HG03354 (cell line): Measurements from ENCODE around the gene ADAM12.
"Not testable (repeated sequence)": the region's sequence is repeated elsewhere in the genome, so short reads cannot be mapped to it uniquely, and the experiment has no call there.

Experiments used
- ATAC-seq: cut with Tn5 transposase; IDR thresholded peaks from one replicate; pipeline ENCODE4 v1.9.1; 2021; ENCODE audit warnings: mild to moderate bottlenecking; ENCODE audit not compliant: unreplicated experiment, poor library complexity, severe bottlenecking

ADAM12 gene

DNA sequence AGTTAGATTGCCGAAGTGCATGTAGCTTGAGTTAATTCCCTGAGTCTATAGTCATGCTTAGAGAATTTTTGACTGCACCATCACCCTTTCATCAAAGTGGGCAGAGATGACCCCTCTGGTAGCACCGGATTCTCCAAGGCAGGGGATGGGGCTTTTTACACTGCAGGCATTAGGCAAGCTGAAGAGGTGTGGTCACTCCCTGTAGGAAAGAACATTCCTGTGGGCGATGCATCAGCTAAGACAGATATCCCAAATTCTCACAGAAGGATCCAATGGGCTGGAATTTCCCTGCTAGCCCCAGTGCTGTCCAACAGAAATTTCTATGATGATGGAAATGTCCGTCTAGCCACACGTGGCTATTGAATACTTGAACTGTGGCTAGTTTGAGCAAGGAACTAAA lies 118.2 kb downstream of the ADAM12 start:
- no peak for ATAC-seq

DNA sequence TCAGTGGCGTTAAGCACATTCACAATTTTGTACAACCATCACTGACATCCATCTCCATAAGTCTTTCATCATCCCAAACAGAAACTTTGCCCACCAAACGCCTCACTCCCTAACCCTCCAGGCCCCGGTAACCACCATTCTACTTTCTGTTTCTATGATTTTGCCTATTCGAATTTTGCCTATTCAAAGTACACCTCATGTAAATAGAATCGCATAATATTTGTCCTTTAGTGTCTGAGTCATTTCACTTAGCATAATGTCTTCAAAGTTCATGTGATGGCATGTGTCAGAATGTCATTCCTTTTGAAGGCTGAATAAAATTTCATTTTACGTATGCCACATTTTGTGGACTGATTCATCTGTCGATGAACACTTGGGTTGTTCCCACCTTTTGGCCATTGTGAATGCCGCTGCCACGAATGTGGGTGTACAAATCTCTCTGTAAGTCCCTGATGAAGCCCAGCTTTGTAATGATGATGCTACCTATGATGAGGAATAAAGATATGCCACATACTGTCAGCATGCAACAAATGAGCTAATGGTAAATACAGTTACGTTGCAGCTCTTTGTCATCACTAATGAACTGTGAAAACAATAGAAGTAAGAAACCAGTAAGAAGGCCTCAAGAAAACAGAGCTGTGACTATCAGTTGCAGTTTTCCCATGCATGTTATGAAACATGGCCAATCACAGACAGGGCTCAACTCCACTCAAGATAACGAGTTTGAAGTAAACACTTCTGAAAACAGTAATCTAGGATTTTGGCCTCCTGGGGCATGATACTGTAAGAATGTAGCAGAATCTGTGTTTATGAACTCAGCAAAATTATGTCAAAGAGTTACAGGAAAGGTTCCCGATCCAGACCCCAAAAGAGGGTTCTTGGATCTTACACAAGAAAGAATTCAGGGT lies 120.0 kb downstream of the ADAM12 start:
- ATAC-seq = no peak

DNA sequence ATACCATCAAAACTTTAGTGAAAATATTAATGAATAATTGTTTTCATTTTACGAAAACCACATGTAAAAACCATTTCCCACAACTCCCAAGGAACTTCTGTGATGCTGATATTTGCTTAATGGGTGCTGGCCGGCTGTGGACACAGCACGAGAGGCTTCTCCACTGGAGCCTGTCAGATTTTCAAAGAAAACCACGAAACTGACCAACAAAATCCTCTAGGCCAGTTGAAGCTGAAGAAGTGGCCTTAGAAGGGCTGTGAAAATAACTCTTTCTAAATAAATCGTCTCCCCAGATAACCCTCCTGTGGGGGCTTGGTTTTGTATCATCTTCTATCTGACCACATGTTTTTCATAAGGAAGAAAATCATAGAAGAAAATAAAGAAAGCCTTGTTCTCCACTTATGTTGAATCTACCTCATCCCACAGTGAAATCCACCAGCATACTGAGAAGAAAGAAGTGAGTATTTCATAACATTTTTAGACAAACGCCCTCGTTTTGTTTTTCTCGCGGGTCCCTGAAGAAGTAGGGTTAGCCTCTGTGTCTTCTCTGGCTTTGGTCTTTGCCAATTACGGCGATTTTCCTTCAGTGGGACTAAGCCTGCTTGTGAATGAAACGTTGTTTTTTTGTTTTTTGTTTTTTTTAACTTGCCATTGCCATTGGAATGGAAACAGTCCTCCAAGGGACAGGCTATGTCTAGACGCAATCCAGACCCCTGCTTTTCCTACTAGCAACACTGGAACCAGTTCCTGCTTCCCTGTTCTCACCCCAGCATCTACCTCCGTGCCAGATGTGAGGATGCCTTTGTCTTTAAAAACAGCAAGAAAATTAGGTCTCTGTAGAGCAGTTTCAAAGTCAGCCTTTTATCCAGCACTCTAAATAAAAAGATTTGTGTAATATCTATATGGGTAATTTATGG lies 123.9 kb downstream of the ADAM12 start:
- no peak for ATAC-seq

DNA sequence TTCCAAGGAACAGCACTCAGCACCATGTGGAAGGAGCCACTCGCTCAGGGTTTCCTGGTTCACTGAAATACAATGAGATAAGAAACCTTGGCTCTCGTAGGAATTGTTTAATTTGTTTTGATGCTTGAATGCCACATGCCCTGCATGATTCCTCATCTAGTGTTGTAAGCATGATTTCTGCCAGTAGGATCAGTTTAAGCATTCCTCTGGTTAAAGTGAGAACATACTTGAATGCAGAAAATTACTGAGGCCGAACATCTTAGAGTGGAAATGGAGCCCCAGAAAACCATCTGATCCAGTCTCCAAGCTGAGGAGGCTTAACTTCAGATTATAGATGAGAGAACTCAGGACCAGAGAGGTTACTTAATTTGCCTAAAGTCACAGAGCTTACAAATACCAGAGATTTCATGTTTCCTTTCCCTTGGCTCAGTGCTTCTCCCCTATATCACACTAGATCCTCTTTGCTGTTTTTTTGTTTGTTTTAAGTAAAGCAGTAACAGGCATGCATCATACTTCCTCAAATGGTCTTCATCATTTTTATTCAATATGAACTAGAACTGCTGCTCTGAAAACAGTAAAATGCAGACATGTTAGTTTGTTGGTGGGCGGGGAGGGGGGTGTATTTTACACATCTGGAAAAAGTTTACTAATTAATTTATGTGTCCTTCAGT lies 125.1 kb downstream of the ADAM12 start:
- no peak for ATAC-seq

DNA sequence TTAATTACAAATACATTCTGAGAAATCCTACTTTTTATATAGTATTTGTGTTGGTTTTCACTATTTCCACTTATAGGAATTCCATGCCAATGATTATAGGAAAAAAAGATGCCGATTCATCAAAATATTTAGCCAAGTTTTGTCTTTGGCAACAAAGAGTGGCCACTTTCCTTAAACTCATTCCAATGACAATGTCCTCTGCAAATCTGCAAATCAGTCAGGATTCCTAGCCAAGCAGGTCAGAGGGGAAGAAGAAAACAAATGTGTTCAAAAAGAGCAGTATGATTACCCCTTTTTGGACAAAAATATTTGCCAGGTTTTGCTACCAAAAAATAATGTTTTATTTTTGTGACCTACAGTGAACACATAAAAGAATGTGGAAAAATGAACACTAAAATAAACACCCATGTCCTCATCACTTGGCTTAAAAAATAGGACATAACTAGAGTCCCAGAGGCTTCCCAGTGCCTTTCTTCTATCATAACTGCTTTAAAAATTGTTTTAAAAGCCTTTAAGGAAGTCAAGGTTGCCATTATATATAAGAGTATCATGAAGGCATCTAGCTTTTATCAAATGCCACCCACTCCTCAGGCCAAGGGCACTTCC lies 125.9 kb downstream of the ADAM12 start:
- ATAC-seq = no peak

DNA sequence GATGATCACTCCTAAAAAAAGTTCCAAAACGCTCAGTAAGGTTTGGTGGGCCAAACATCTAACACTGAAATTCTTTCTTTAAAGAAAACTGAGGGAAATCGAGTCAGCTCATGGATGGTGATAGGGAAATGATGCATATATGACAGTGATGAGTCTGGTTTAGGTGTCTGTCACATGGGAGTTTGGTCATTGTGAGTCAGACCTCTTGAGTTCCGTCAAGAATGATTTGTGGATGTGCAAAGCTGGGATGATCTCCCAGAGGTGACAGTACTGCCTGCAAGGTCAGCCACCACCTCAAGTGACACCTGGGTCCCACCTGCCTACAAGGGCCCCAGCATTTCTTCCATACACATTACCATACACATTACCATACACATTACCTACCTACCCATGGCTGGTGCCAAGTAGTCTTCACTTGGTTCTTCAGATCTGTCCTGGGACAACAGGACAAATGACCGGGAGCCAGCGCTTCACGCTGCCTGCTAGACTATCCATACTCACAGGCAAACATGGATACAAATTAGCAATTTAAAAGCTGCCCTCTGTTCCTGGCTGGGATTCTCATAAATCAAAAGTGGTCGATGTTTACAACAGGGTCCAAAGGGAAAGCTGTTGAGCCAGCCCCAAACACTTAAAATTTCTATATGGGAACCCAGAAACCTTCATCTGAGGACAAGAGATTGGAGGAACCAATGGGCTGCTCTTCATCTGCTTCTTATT lies 128.4 kb downstream of the ADAM12 start:
- no peak for ATAC-seq

DNA sequence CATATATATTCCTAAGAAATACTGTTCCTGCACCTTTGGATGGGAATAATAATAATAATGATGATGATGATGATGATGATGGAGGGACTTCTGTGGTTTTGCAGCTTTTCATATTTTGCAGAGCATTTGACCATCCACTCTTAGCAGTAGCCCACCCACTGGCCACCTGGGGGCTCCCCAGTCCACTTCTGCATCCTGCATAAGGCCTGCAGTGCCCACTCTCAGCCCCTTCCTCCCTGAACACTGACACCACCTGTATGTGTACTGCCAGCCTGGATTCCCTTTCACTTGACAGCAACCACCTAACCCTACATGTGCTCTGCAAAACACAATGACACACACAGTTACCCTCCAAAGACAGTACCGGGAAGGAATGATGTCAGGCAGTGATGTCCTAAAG lies 131.4 kb downstream of the ADAM12 start:
- ATAC-seq = no peak

DNA sequence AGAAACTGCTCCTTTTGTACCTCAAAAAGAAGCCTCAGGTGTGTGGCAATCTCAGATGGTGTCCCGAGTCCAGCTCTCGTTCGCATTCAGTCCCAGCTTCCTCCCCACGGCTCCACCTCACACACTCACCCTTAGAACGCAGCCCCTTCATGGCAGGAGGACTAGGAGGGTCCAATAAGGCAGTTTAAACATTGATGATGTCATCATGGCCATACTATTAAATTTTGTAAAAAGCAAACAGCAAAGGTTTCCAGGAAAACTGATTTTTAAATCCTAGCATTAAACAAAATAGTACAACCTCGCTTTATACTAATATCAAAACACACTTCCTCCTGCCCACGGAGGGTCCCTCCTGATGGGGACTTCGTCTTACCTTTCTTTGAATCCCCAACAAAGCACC lies 133.0 kb downstream of the ADAM12 start:
- no peak for ATAC-seq

DNA sequence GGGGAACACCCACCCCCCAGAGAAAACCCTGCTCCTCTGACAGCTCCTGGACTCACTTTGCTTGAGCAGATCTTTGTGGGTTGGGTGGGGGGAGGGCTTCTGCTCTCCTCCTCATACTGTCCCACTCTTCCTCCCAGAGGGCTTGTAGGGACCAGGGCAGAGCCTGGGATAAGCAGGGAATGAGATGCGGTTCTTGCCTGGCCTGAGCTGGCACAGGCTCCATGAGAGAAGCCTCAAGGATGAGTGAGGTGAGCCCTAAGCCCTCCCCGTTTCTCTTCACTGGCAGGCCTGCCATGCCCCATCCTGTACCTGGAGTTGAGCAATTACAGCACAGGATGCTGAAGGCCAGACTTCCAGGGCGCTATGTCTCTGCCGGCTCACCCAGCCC lies 134.7 kb downstream of the ADAM12 start:
- ATAC-seq = no peak

DNA sequence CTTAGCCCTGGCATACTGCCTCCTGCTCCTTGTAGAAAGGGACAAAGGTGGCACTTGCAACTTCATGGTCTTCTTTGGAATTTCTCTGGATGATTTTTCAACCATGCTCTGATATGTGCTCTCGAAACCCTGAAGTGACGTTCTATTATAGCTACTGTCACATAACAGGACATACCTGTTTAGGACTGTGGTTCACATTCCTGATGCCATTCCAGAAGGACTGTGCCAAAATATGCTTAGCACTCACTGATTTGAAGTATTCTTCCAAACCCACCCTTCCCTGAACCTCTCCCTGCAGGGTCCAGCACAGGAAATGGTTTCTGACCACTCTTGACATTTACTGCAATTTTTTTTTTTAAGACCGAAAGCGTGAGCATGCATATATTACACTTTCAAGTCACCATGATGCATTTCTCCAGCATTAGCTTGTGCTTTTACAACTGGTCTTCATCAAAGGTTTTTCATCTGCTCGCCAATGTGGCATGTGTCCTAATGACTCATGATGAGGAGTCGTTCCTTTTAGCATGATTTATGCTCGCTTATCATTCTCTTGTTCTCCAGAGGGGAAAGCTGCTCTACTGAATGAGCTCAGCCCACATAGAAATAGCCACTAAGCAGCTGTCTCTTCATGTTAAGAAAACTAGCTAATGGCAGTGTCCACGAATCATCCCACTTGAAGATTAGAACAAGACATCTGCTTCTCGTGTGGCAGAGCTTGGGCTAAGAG lies 135.2 kb downstream of the ADAM12 start:
- ATAC-seq = no peak

DNA sequence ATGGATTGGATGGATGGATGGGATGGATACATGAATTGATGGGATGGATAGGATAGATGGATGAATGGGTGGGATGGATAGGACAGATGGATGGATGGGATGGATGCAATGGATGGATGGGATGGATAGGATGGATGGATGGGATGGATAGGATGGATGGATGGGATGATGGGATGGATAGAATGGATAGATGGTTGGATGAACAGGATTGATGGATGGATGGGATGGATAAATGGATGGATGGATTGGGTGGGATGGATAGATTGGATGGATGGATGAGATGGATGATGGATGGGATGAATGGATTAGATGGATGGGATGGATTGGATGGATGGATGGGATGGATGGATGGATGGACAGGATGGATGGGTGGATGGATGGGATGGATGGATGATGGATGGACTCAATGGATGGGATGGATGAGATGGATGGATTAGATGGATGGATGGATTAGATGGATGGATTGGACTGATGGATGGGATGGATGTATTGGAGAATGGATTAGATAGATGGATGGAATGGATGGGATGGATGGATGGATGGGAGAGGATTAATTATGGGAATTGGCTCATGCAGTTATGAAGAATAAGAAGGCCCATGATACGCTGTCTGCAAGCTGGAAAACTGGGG lies 136.4 kb downstream of the ADAM12 start:
- no peak for ATAC-seq

DNA sequence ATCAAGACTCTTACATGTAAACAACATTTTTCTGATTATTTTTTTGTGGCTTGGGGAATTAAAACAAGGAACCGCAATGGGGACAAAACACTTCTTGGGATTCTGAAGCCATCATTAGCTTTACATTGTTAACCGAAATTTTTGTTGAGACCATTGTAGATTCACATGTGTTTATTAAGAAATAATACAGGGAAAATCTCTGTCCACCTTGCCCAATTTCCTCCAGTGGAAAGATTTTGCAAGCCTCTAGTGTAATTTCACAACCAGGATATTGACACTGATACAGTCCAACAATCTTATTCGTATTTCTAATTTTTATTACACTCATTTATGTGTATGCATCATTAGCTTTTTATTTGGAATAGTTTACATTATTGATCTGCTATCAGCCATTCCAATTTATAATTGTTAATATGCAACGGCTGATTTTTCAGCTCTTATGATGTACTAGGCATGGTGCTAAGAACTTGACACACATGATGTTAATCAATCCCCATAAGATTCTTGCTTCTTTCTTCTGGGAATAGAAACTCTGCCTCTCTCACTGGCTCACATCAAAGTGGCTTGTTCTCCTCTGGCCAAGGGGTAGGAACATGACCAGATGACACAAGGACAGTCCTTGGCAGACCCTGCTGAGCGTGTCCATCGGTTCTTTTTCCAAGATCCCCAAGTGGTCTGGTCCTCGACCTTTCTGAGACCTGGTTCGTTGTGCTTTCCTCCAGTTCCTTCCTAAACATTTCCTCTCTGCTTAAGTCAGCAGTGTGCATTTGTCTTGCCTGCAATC lies 137.6 kb downstream of the ADAM12 start:
- no peak for ATAC-seq

DNA sequence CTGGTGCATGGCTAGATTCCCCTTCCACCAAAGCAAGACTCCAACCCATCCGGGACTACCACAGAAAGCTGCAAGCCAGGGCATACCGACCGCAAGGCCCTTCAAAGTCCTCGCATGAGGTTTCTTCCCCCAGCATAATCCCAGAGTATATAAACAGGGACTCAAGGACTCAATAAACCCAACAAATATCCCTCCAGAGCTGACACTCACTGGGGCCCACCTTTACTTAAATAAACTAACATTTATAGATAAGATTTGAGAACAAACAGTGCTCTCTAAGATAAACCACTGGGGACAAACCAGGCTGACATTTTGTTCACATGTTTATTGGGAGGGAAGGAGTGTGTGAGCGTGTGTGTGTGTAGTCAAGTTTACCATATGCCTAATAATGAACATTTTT lies 138.2 kb downstream of the ADAM12 start:
- ATAC-seq = no peak

DNA sequence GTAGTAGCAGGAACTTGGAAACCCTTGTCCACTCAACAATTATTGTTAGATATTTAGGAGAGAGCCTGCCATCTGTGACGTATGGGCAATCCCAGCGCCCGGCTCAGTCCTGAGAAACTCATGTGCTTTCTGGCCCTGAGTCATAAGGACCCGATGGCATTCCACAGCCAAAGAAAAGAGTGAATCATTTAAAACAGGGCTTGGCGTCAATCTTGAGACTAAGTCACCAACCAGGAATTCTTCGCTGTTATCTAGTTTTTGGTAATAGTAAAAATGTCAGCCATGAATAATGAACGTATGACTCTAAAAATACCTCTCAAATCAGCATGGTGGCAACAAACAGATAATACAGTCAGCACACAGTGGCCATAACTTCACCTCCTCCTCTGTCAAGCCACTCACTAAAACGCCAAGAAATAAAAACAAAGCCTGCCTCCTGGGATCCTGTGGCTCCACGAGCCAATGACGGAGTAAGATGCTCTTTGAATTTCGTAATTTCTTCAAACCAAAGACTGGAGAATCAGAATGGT lies 140.8 kb downstream of the ADAM12 start:
- ATAC-seq = no peak

DNA sequence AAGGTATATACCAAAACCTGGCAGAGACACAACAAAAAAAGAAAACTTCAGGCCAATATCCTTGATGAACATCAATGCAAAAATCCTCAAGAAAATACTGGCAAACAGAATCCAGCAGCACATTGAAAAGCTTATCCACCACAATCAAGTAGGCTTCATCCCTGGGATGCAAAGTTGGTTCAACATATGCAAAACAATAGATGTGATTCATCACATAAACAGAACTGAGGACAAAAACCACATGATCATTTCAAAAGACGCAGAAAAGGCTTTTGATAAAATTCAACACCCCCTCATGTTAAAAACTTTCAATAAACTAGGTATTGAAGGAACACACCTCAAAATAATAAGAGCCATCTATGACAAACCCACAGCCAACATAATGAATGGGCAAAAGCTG lies 141.9 kb downstream of the ADAM12 start:
- not testable (repeated sequence) for ATAC-seq

DNA sequence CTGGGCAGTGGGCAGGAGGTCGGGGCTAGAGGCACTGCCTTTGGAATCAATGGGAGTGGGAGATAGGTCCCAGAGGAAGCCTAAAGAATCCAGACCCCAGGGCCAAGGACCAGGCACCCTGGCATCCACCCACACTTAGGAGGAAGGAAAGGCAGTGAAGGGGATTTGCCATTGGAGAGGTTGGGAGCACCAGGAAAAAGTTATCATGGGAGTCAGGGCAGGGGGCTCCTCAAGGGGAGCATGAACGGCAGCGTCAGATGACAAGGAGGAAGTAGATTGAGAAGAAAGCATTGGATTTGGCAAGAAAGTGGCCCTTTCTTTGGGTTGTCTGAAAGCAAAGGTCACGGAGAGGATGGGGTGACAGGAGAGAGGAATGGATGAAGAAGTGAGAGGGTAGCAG lies 142.8 kb downstream of the ADAM12 start:
- ATAC-seq = no peak

DNA sequence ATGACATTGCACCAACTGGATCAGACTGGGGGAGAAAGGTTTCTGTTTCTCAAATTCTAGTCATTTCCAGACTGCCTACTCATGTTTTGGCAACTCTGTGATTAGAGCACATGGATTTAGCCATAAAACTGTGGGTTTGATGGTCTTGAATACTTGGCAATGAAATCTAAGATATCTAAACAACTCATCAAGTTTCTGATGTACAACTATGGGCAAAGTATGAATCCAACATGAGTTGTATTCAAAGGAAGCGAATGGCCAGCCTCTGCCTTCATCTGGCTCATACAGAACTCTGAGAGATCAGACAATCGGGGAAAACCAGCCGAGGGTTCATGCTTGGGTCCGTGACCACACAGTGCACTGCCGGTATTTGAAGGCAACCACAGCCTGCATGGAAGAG lies 144.3 kb downstream of the ADAM12 start:
- no peak for ATAC-seq
